SK-N-SH (cell line): Measurements from ENCODE around the gene HCST.

ENCODE experiments used
- EP300 ChIP-seq, 2 experiments: IDR thresholded peaks; 2 replicates each; pipeline versions ENCODE4 v1.4.0 to v1.6.1; 2012; ENCODE audit warnings: borderline replicate concordance in 1 of 2, low read depth in 1 of 2, low read length in 1 of 2
- TCF12 ChIP-seq: IDR thresholded peaks from 2 replicates; pipeline ENCODE4 v1.4.0; 2012
- TF ChIP-seq, protein P1 (sequence below): fragments of 200-600 bp; sonication (generic); IDR thresholded peaks from 2 replicates; pipeline ENCODE4 v1.6.1; 2017; ENCODE audit warnings: antibody characterized with exemption, mild to moderate bottlenecking, moderate library complexity

DNA sequence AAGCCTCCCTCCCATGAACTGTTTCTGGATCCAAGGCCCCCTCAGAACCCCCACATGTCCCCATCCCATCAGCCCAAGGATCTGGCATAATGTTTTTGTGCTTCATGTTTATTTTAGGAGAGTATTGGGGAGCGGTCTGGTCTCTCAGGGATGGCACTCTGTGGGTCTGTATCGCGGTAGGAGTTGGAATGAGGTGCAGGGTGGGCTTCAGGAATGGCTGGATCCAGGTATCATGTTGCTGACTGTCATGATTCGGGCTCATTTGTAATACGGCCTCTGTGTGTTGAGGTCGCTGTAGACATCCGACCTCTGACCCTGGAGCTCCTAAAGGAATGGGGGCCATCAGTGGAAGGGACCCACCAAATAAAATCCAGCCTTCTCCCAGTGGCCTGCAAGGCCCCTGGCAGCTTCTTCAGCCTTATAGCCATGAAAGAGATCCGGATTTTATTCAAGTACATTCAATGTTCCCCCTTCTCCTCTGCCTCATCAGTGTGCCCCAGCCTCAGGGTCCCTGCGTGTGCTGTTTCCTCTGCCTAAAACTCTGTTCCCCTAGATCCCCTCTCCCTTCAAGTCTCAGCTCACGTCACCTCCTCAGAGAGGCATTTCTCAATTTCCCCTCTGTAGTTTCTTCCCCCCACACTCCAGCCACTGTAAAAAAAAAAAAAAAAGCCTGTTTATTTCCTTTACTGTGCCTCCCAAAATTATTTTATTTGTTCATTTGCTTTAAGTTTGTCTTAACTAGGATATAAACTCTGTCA, 2.2 kb downstream of the HCST start:
- TF ChIP-seq, protein P1, sequence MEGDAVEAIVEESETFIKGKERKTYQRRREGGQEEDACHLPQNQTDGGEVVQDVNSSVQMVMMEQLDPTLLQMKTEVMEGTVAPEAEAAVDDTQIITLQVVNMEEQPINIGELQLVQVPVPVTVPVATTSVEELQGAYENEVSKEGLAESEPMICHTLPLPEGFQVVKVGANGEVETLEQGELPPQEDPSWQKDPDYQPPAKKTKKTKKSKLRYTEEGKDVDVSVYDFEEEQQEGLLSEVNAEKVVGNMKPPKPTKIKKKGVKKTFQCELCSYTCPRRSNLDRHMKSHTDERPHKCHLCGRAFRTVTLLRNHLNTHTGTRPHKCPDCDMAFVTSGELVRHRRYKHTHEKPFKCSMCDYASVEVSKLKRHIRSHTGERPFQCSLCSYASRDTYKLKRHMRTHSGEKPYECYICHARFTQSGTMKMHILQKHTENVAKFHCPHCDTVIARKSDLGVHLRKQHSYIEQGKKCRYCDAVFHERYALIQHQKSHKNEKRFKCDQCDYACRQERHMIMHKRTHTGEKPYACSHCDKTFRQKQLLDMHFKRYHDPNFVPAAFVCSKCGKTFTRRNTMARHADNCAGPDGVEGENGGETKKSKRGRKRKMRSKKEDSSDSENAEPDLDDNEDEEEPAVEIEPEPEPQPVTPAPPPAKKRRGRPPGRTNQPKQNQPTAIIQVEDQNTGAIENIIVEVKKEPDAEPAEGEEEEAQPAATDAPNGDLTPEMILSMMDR = no peak
- TF ChIP-seq EP300 (IDR thresholded peaks at IDR 0.05; ENCODE audit: borderline replicate concordance in 1 of 2, low read depth in 1 of 2, low read length in 1 of 2) = no peak
- no peak for TF ChIP-seq TCF12
